IPS-18a (cell line): ENCODE data around the gene RBM14.

ENCODE experiments used
- H3K27ac ChIP-seq: one replicate; pipeline ENCODE4 v1.5.1; 2013; ENCODE audit warnings: low read length
- H3K27me3 ChIP-seq: one replicate; pipeline ENCODE4 v1.6.1; 2013; ENCODE audit warnings: mild to moderate bottlenecking, low read length; ENCODE audit not compliant: control insufficient read depth, insufficient read depth
- H3K36me3 ChIP-seq: one replicate; pipeline ENCODE4 v1.6.1; 2013; ENCODE audit warnings: low read depth, low read length; ENCODE audit not compliant: control insufficient read depth
- H3K4me1 ChIP-seq: one replicate; pipeline ENCODE4 v1.6.1; 2013; ENCODE audit warnings: low read depth, low read length; ENCODE audit not compliant: control insufficient read depth
- H3K4me3 ChIP-seq: one replicate; pipeline ENCODE4 v1.5.1; 2013; ENCODE audit warnings: low read length
- H3K9ac ChIP-seq: one replicate; pipeline ENCODE4 v1.6.1; 2013; ENCODE audit warnings: mild to moderate bottlenecking, low read length, moderate library complexity
- H3K9me3 ChIP-seq: one replicate; pipeline ENCODE4 v1.6.1; 2013; ENCODE audit warnings: low read depth, low read length; ENCODE audit not compliant: control insufficient read depth

The RBM14 gene

DNA sequence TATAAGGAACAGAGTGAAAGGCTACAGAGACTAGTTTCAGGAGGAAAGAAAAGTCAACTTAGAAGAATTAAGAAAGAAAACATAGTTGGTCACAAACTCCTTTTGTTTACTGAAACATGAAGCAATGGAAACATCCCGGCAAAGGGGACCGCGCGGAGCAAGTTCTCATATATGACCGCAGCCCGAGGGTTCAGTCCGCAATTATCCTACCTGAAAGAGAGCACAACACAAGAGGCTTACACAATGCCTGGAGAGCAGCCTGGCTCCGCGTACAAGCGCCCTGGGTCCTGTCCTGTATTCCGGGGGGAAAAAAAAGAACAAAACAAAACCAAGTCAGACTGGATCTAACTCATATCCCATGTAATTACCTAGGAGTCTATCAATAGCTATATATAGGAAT, 48.9 kb downstream of the RBM14 start:
- H3K9ac ChIP-seq: no peak overlapping the region
- peaks cover 59% of the 10 kb centered on the region for H3K36me3 ChIP-seq
- no peak overlapping the region for H3K4me3 ChIP-seq
- H3K27ac ChIP-seq: no peak overlapping the region
- no peaks in the 10 kb centered on the region for H3K27me3 ChIP-seq
- no peaks in the 10 kb centered on the region for H3K9me3 ChIP-seq
- no peaks in the 10 kb centered on the region for H3K4me1 ChIP-seq

DNA sequence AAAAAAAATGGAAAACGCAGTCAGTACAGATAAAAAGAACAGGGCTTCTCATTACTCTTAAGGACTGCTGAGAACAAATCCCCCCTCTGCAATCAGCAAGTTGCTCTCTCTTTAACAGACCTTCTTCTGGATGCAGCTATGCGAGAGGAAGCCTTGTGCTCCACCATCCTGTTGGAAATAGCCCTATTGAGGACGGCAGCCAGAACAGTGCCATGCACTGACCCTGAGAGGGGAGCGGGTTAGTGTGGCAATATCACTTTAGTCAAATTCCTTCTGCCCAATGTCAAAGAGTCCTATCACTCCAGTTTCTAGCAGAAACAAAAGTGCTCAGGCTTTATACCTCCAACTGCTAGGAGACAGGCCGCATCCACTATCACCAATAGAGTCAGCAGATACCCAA, 54.4 kb downstream of the RBM14 start:
- no peaks in the 10 kb centered on the region for H3K9me3 ChIP-seq
- H3K9ac ChIP-seq: no peak overlapping the region
- no peak overlapping the region for H3K4me3 ChIP-seq
- peaks cover 43% of the 10 kb centered on the region for H3K36me3 ChIP-seq
- H3K4me1 ChIP-seq: peaks cover 9% of the 10 kb centered on the region
- no peak overlapping the region for H3K27ac ChIP-seq
- H3K27me3 ChIP-seq: no peaks in the 10 kb centered on the region

DNA sequence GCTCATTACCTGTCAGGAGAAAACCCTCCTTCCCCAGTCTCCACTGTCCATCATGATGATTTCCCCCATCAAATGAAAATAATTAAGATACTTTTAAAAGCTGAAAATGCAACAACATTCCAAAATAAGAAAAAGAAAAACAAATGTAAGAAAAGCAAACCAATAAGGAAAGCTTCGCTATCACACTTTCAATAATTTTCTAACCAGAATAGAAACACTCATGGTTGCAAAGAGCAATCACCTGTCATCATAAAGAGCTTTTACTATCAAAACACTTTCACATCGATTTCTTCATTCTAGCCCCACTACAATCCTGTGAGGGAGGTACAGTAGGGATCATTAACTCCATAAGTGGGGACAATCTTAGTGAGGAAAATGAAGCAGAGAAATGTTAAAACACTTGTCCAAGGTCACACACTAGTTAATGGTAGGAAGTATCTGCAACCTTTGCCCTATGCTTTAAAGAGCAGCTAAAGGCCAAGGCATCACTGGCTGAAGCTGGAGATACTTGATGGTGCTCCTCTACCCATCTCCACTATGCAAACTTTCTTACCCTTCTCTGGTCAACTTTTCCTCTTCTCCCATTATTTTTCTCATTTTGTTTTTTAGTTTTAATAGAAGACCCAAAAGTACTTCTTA, 58.7 kb downstream of the RBM14 start:
- Histone ChIP-seq H3K4me3 (peak overlapping the region; percentile 89), H3K27ac (no peak overlapping the region), H3K9me3 (no peaks in the 10 kb centered on the region), H3K27me3 (no peaks in the 10 kb centered on the region), H3K9ac (no peak overlapping the region), H3K4me1 (peaks cover 21% of the 10 kb centered on the region), H3K36me3 (peaks cover 14% of the 10 kb centered on the region)

DNA sequence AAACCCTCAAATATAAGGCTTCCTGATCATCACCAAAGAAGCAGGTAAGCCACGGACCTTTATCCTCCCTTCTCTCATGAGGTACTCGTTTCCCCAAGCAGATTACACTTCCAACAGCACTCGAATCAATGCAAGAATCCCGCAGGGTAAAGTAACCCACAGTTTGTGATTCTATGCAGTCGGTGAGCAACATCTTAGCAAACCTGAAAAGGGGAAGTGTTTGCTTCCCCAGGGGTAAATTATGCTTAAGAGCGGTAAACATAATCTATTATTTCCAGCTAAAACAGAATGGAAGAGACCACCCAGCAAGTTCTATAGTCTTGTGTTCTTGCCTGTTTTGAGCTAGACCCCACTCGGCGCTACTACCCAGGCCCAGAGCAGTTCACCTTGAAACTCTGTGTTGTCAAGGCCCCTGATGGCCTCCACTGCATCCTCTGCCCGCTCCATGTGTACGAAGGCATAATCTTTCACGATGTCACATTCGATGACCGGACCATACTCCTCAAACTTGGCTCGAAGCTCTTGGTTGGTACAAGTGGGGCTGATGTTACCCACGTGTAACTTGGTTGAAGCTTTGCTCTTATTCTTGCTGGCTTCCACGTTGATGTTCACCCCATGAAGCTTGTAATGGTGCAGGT, 60.0 kb downstream of the RBM14 start:
- Histone ChIP-seq H3K27me3 (no peaks in the 10 kb centered on the region), H3K9ac (peak overlapping the region; percentile 70), H3K4me1 (peaks cover 21% of the 10 kb centered on the region), H3K9me3 (no peaks in the 10 kb centered on the region), H3K36me3 (peaks cover 14% of the 10 kb centered on the region), H3K4me3 (peak overlapping the region; percentile 89), H3K27ac (no peak overlapping the region)
